GM18907 (cell line): ENCODE measurements around the gene GSX2.
"Not testable (repeated sequence)": the region's sequence is repeated elsewhere in the genome, so short reads cannot be mapped to it uniquely, and the experiment has no call there.

Source experiments
- ATAC-seq: cut with Tn5 transposase; IDR thresholded peaks from one replicate; pipeline ENCODE4 v1.9.1; 2021; ENCODE audit warnings: mild to moderate bottlenecking, moderate library complexity; ENCODE audit not compliant: unreplicated experiment

Gene GSX2

GRCh38 chr4:54099748-54100574 lies at the start of gene GSX2:
Gene GSX2, plus strand, starts transcription at chr4:54100163. Its CDS starts 182 bp downstream, at chr4:54100345.
- ATAC-seq = no peak

GRCh38 chr4:54050214-54050904 lies 49.6 kb upstream of the GSX2 start:
- ATAC-seq = no peak

GRCh38 chr4:54053322-54053721 lies 46.6 kb upstream of the GSX2 start:
- not testable (repeated sequence) for ATAC-seq

GRCh38 chr4:54054501-54054900 lies 45.5 kb upstream of the GSX2 start:
- no peak for ATAC-seq

- ATAC-seq = no peak
Observed at GRCh38 chr4:54055494-54055893, 44.5 kb upstream of the GSX2 start.

GRCh38 chr4:54056360-54056759 lies 43.6 kb upstream of the GSX2 start:
- ATAC-seq = no peak

GRCh38 chr4:54058171-54058570 lies 41.8 kb upstream of the GSX2 start:
- ATAC-seq = no peak

- ATAC-seq = no peak
Observed at GRCh38 chr4:54060116-54060515, 39.8 kb upstream of the GSX2 start.

- no peak for ATAC-seq
Observed at GRCh38 chr4:54061067-54061466, 38.9 kb upstream of the GSX2 start.

GRCh38 chr4:54061873-54062272 lies 38.1 kb upstream of the GSX2 start:
- ATAC-seq = no peak

- ATAC-seq = no peak
Observed at GRCh38 chr4:54062392-54062791, 37.6 kb upstream of the GSX2 start.

GRCh38 chr4:54063229-54063628 lies 36.7 kb upstream of the GSX2 start:
- no peak for ATAC-seq

GRCh38 chr4:54063737-54064316 lies 36.1 kb upstream of the GSX2 start:
- peak; percentile 33 for ATAC-seq

GRCh38 chr4:54064317-54065111 lies 35.4 kb upstream of the GSX2 start, which contains the start of gene CHIC2:
Gene CHIC2, minus strand, starts transcription at chr4:54064605. Its CDS starts 305 bp downstream, at chr4:54064300.
- ATAC-seq = peak; percentile 96

GRCh38 chr4:54065282-54066087 lies 34.5 kb upstream of the GSX2 start:
- no peak for ATAC-seq

GRCh38 chr4:54066088-54066415 lies 33.9 kb upstream of the GSX2 start:
- ATAC-seq = no peak

GRCh38 chr4:54066718-54067129 lies 33.2 kb upstream of the GSX2 start:
- no peak for ATAC-seq

- no peak for ATAC-seq
Observed at GRCh38 chr4:54067166-54067565, 32.8 kb upstream of the GSX2 start.

GRCh38 chr4:54073271-54073880 lies 26.6 kb upstream of the GSX2 start:
- no peak for ATAC-seq

- no peak for ATAC-seq
Observed at GRCh38 chr4:54074381-54074780, 25.6 kb upstream of the GSX2 start.
